ENCODE measurements around the gene RBM23. TPM values are rescaled to one million over a fixed set of nuclear protein-coding genes. Genes with fewer than 3 reads are reported as not detected.

RBM23 gene
- total RNA-seq, 1 experiment from 2014 or later, result 86.9 TPM

GRCh38 chr14:22906073-22906472, 12.9 kb downstream of the RBM23 start:
- Histone ChIP-seq H3K4me1 (replicated peaks) (no peaks in the 10 kb centered on the region), H3K36me3 (peaks cover 81% of the 10 kb centered on the region), H3K4me3 (no peak overlapping the region), H3K27me3 (replicated peaks) (no peaks in the 10 kb centered on the region), H3K9me3 (replicated peaks) (no peaks in the 10 kb centered on the region), H3K27ac (no peak overlapping the region)
- DNase-seq (ENCODE audit: low read depth in 1 of 2, low spot score in 2 of 2), result no peak

GRCh38 chr14:22905627-22906026, 13.3 kb downstream of the RBM23 start:
- DNase-seq (ENCODE audit: low read depth in 1 of 2, low spot score in 2 of 2), result no peak
- no peaks in the 10 kb centered on the region for H3K27me3 ChIP-seq (replicated peaks)
- H3K4me3 ChIP-seq, result no peak overlapping the region
- H3K36me3 ChIP-seq, result peaks cover 81% of the 10 kb centered on the region
- no peaks in the 10 kb centered on the region for H3K4me1 ChIP-seq (replicated peaks)
- no peaks in the 10 kb centered on the region for H3K9me3 ChIP-seq (replicated peaks)
- no peak overlapping the region for H3K27ac ChIP-seq

GRCh38 chr14:22903742-22904087, 15.2 kb downstream of the RBM23 start:
- H3K4me1 ChIP-seq (replicated peaks), result peaks cover 9% of the 10 kb centered on the region
- no peak overlapping the region for H3K27ac ChIP-seq
- no peak overlapping the region for H3K4me3 ChIP-seq
- H3K9me3 ChIP-seq (replicated peaks), result no peaks in the 10 kb centered on the region
- peaks cover 86% of the 10 kb centered on the region for H3K36me3 ChIP-seq
- no peak for DNase-seq (ENCODE audit: low read depth in 1 of 2, low spot score in 2 of 2)
- H3K27me3 ChIP-seq (replicated peaks), result no peaks in the 10 kb centered on the region

GRCh38 chr14:22901799-22902198, 17.1 kb downstream of the RBM23 start:
- peaks cover 79% of the 10 kb centered on the region for H3K36me3 ChIP-seq
- H3K9me3 ChIP-seq (replicated peaks), result no peaks in the 10 kb centered on the region
- H3K4me3 ChIP-seq, result no peak overlapping the region
- peaks cover 22% of the 10 kb centered on the region for H3K4me1 ChIP-seq (replicated peaks)
- H3K27ac ChIP-seq, result no peak overlapping the region
- DNase-seq (ENCODE audit: low read depth in 1 of 2, low spot score in 2 of 2), result no peak
- H3K27me3 ChIP-seq (replicated peaks), result no peaks in the 10 kb centered on the region

- DNase-seq (ENCODE audit: low read depth in 1 of 2, low spot score in 2 of 2), result peak; percentile 56 to 61
- Histone ChIP-seq H3K36me3 (peaks cover 63% of the 10 kb centered on the region), H3K27me3 (replicated peaks) (no peaks in the 10 kb centered on the region), H3K4me3 (no peak overlapping the region), H3K27ac (no peak overlapping the region), H3K4me1 (replicated peaks) (peaks cover 22% of the 10 kb centered on the region), H3K9me3 (replicated peaks) (no peaks in the 10 kb centered on the region)
These were observed 18.7 kb downstream of the RBM23 start for GRCh38 chr14:22900081-22900799.

- Histone ChIP-seq H3K9me3 (replicated peaks) (no peaks in the 10 kb centered on the region), H3K27me3 (replicated peaks) (no peaks in the 10 kb centered on the region), H3K27ac (peak overlapping the region; percentile 35), H3K4me3 (no peak overlapping the region), H3K36me3 (peaks cover 48% of the 10 kb centered on the region), H3K4me1 (replicated peaks) (peaks cover 22% of the 10 kb centered on the region)
- DNase-seq (ENCODE audit: low read depth in 1 of 2, low spot score in 2 of 2), result peak in 1 of 2 experiments; percentile 52
These were observed 20.5 kb downstream of the RBM23 start for GRCh38 chr14:22898302-22899090.

- Histone ChIP-seq H3K36me3 (peaks cover 40% of the 10 kb centered on the region), H3K4me3 (no peak overlapping the region), H3K27ac (no peak overlapping the region)
These were observed 21.6 kb downstream of the RBM23 start for GRCh38 chr14:22897357-22897756.

GRCh38 chr14:22896760-22897159, 22.2 kb downstream of the RBM23 start:
- no peaks in the 10 kb centered on the region for H3K9me3 ChIP-seq (replicated peaks)
- H3K4me3 ChIP-seq, result no peak overlapping the region
- no peak overlapping the region for H3K27ac ChIP-seq
- H3K36me3 ChIP-seq, result peaks cover 34% of the 10 kb centered on the region
- H3K4me1 ChIP-seq (replicated peaks), result peaks cover 22% of the 10 kb centered on the region
- no peak for DNase-seq (ENCODE audit: low read depth in 1 of 2, low spot score in 2 of 2)
- no peaks in the 10 kb centered on the region for H3K27me3 ChIP-seq (replicated peaks)

More at GRCh38 chr14:22897357-22897756, 21.6 kb downstream of the RBM23 start:
- Histone ChIP-seq H3K27me3 (replicated peaks) (no peaks in the 10 kb centered on the region), H3K9me3 (replicated peaks) (no peaks in the 10 kb centered on the region), H3K4me1 (replicated peaks) (peaks cover 22% of the 10 kb centered on the region)
- no peak for DNase-seq (ENCODE audit: low read depth in 1 of 2, low spot score in 2 of 2)

- H3K4me1 ChIP-seq (replicated peaks), result peaks cover 22% of the 10 kb centered on the region
- no peaks in the 10 kb centered on the region for H3K9me3 ChIP-seq (replicated peaks)
- H3K27ac ChIP-seq, result no peak overlapping the region
- H3K4me3 ChIP-seq, result no peak overlapping the region
- peaks cover 30% of the 10 kb centered on the region for H3K36me3 ChIP-seq
- no peak for DNase-seq (ENCODE audit: low read depth in 1 of 2, low spot score in 2 of 2)
- H3K27me3 ChIP-seq (replicated peaks), result no peaks in the 10 kb centered on the region
These were observed 22.6 kb downstream of the RBM23 start for GRCh38 chr14:22896356-22896755.

- Histone ChIP-seq H3K27me3 (replicated peaks) (no peaks in the 10 kb centered on the region), H3K36me3 (peaks cover 20% of the 10 kb centered on the region), H3K27ac (no peak overlapping the region), H3K4me1 (replicated peaks) (peaks cover 22% of the 10 kb centered on the region), H3K9me3 (replicated peaks) (no peaks in the 10 kb centered on the region), H3K4me3 (no peak overlapping the region)
- DNase-seq (ENCODE audit: low read depth in 1 of 2, low spot score in 2 of 2), result no peak
These were observed 23.5 kb downstream of the RBM23 start for GRCh38 chr14:22895402-22895801.

GRCh38 chr14:22893706-22894105, 25.2 kb downstream of the RBM23 start:
- Histone ChIP-seq H3K27me3 (replicated peaks) (no peaks in the 10 kb centered on the region), H3K27ac (no peak overlapping the region), H3K4me1 (replicated peaks) (peaks cover 12% of the 10 kb centered on the region), H3K4me3 (no peak overlapping the region), H3K36me3 (peaks cover 5% of the 10 kb centered on the region; the same call in 1 of the 2 replicates), H3K9me3 (replicated peaks) (no peaks in the 10 kb centered on the region)
- no peak for DNase-seq (ENCODE audit: low read depth in 1 of 2, low spot score in 2 of 2)

- Histone ChIP-seq H3K4me1 (replicated peaks) (peaks cover 7% of the 10 kb centered on the region; the same call in 1 of the 2 replicates), H3K36me3 (no peaks in the 10 kb centered on the region), H3K4me3 (no peak overlapping the region), H3K9me3 (replicated peaks) (no peaks in the 10 kb centered on the region), H3K27ac (no peak overlapping the region), H3K27me3 (replicated peaks) (no peaks in the 10 kb centered on the region)
- no peak for DNase-seq (ENCODE audit: low read depth in 1 of 2, low spot score in 2 of 2)
These were observed 26.5 kb downstream of the RBM23 start for GRCh38 chr14:22892488-22892887.

- H3K9me3 ChIP-seq (replicated peaks), result no peaks in the 10 kb centered on the region
- no peak overlapping the region for H3K27ac ChIP-seq
- H3K27me3 ChIP-seq (replicated peaks), result no peaks in the 10 kb centered on the region
- H3K36me3 ChIP-seq, result peaks cover 3% of the 10 kb centered on the region; the same call in 1 of the 2 replicates
- H3K4me1 ChIP-seq (replicated peaks), result peaks cover 13% of the 10 kb centered on the region
- no peak for DNase-seq (ENCODE audit: low read depth in 1 of 2, low spot score in 2 of 2)
- no peak overlapping the region for H3K4me3 ChIP-seq
These were observed 28.5 kb downstream of the RBM23 start for GRCh38 chr14:22890416-22890815.

- Histone ChIP-seq H3K27ac (no peak overlapping the region), H3K4me3 (no peak overlapping the region), H3K4me1 (replicated peaks) (peaks cover 13% of the 10 kb centered on the region), H3K9me3 (replicated peaks) (no peaks in the 10 kb centered on the region), H3K36me3 (peaks cover 3% of the 10 kb centered on the region; the same call in 1 of the 2 replicates), H3K27me3 (replicated peaks) (no peaks in the 10 kb centered on the region)
- DNase-seq (ENCODE audit: low read depth in 1 of 2, low spot score in 2 of 2), result no peak
These were observed 30.3 kb downstream of the RBM23 start for GRCh38 chr14:22888662-22889061.

Data from SJSA1 (cell line).